Heart right ventricle (tissue), 16 donors: Measurements from ENCODE around the gene PPP2R5E. TPM values are rescaled to one million over a fixed set of nuclear protein-coding genes. Genes with fewer than 3 reads are reported as not detected.

ENCODE experiments used
- ATAC-seq, 8 donors: fragments of 200-7000 bp; cut with Tn5 transposase; one replicate each; pipeline ENCODE4 v1.9.1; 2020; ENCODE audit warnings: mild to moderate bottlenecking in 8 of 8, moderate library complexity in 8 of 8, moderate number of reproducible peaks in 1 of 8
- DNase-seq, 2 donors: peaks; one replicate each; pipeline ENCODE4 v3.0.0-alpha.2; 2020
- H3K27ac ChIP-seq, 10 donors: fragments of 200-600 bp; sonication (generic) in 2 of 10; one replicate each; pipeline versions ENCODE4 v1.5.0 to v1.8.0; 2020 to 2022; ENCODE audit warnings: mild to moderate bottlenecking in 3 of 10
- H3K27me3 ChIP-seq, 7 donors: fragments of 200-600 bp; one replicate each; pipeline ENCODE4 v1.8.0; 2021 to 2022; ENCODE audit warnings: mild to moderate bottlenecking in 2 of 7
- H3K36me3 ChIP-seq, 9 donors: fragments of 200-600 bp; sonication (generic) in 1 of 9; one replicate each; pipeline versions ENCODE4 v1.5.0 to v1.8.0; 2020 to 2022; ENCODE audit warnings: mild to moderate bottlenecking in 2 of 9
- H3K4me1 ChIP-seq, 9 donors: fragments of 200-600 bp; sonication (generic) in 1 of 9; one replicate each; pipeline versions ENCODE4 v1.5.0 to v1.8.0; 2020 to 2022; ENCODE audit warnings: mild to moderate bottlenecking in 4 of 9
- H3K4me3 ChIP-seq, 10 donors: fragments of 200-600 bp; sonication (generic) in 2 of 10; one replicate each; pipeline versions ENCODE4 v1.5.0 to v1.8.0; 2020 to 2022; ENCODE audit warnings: mild to moderate bottlenecking in 7 of 10, moderate library complexity in 2 of 10
- H3K9me3 ChIP-seq, 11 donors: fragments of 200-600 bp in 10 of 11; sonication (generic) in 2 of 11; one replicate each; pipeline versions ENCODE4 v1.5.0 to v1.8.0; 2013 to 2022; ENCODE audit warnings: mild to moderate bottlenecking in 2 of 11, control low read depth in 1 of 11, moderate library complexity in 1 of 11
- CTCF ChIP-seq, 9 donors: fragments of 200-600 bp; sonication (generic) in 2 of 9; IDR thresholded peaks; one replicate each; pipeline versions ENCODE4 v1.5.0 to v1.8.0; 2021 to 2022; ENCODE audit warnings: antibody characterized with exemption in 9 of 9, mild to moderate bottlenecking in 5 of 9, moderate library complexity in 1 of 9
- WGBS, 2 donors: extraction: QIAGEN DNeasy Blood & Tissue Kit; methylation state at CpG; one replicate each; pipeline ENCODE4 v1.1.7; 2013; ENCODE audit warnings: inconsistent platforms in 1 of 2; 5-methylcytosine and 5-hydroxymethylcytosine counted together
- intact Hi-C, 10 donors: fragments of 100-400 bp; cut with DNase I; formaldehyde crosslinking; loops; one replicate each; pipeline versions ENCODE4 v1.11.1 to v1.14.2; 2022
- polyA plus RNA-seq, 2 donors: library from polyadenylated mRNA; stranded (reverse); fragments of 200-250 nt; gene quantifications; one replicate each; pipeline ENCODE4 v1.2.3, GENCODE V29; 2013
- total RNA-seq, 10 donors: library from RNA; stranded (reverse); fragmentation: NEBNext Ultra II Directional in 3 of 10; extraction: Animal tissue kit (Norgen Biotek cat#: 25700) in 3 of 10; gene quantifications; one replicate each; pipeline versions ENCODE4 v1.2.1 to v1.2.4, GENCODE V29; 2021 to 2023
- donor health status: Arrhythmogenic right ventricular cardiomyopathy.
- donor health status: ischemic (EF 13 %, LVEDD 7.1; RV severe dilation, severe dysfunction).
- donor health status: healthy with polysubstance abuse.
- donor health status: DM: no; HTN: yes; CAD: no.
- donor health status: DM: no; HTN: no; CAD: no.
- donor health status: ischemic (EF 25% LVEDD 6.9; RV normal size, moderate dysfunction).
- donor health status: ischemic (EF 25% LVEDD 5.7; RV mildly dilated, moderate dysfunction).
- donor health status: healthy.
- donor health status: DM: yes; HTN: yes; CAD: no.
- donor health status: Ischemic cardiomyopathy.
- donor health status: ischemic (EF 35%, LVEDD 5.7; RV mildly dilated, moderate dysfunction).
- donor health status: nonischemic (EF 11% LVEDD 7.7; RV severe dilation, severe dysfunction).
- donor health status: DM: yes; HTN: yes; CAD: no.
- donor health status: PGD.
- donor health status: ischemic (EF 29% LVEDD 5.4; RV normal size, mild dysfunction).
- donor health status: nonischemic (EF 23%, LVEDD 6.1; RV moderate dilation, normal function).

Gene PPP2R5E
- total and polyA plus RNA-seq, 12 donors, result 6.1 to 44.4 (median 36.4) TPM

GRCh38 chr14:63468294-63468693 is 74.9 kb downstream of the PPP2R5E start:
- DNase-seq, result no peak
- H3K27me3 ChIP-seq, result no peaks in the 10 kb centered on the region
- H3K9me3 ChIP-seq, result no peaks in the 10 kb centered on the region
- intact Hi-C loops, result no loop called here
- TF ChIP-seq CTCF (IDR thresholded peaks at IDR 0.05), result no peak
- H3K36me3 ChIP-seq, result no peaks in the 10 kb centered on the region
- H3K27ac ChIP-seq, result no peak overlapping the region
- WGBS, 2 donors, result 58 to 68% methylated on average over 1 of the region's 1 CpG
- no peak for ATAC-seq
- peaks cover 0 to 53% (median 43%) of the 10 kb centered on the region in 9 donors for H3K4me1 ChIP-seq
- H3K4me3 ChIP-seq, result no peak overlapping the region

- intact Hi-C loops, result no loop called here
- DNase-seq (no peak), ATAC-seq (no peak)
- no peak overlapping the region for H3K4me3 ChIP-seq
- 57 to 70% methylated on average over 4 of the region's 4 CpGs for WGBS, 2 donors
- peak overlapping the region in 1 of 10 donors; percentile 27 for H3K27ac ChIP-seq
- TF ChIP-seq CTCF (IDR thresholded peaks at IDR 0.05), result no peak
- H3K4me1 ChIP-seq, result peaks cover 0 to 53% (median 40%) of the 10 kb centered on the region in 9 donors
- no peaks in the 10 kb centered on the region for H3K9me3 ChIP-seq
- H3K27me3 ChIP-seq, result no peaks in the 10 kb centered on the region
- H3K36me3 ChIP-seq, result no peaks in the 10 kb centered on the region
These were observed 75.6 kb downstream of the PPP2R5E start for GRCh38 chr14:63467440-63468072.

GRCh38 chr14:63465347-63465746 is 77.8 kb downstream of the PPP2R5E start:
- Histone ChIP-seq H3K4me1 (peaks cover 0 to 43% (median 20%) of the 10 kb centered on the region in 9 donors), H3K4me3 (no peak overlapping the region), H3K27ac (no peak overlapping the region), H3K9me3 (no peaks in the 10 kb centered on the region), H3K27me3 (no peaks in the 10 kb centered on the region), H3K36me3 (no peaks in the 10 kb centered on the region)
- ATAC-seq (peak in 1 of 8 donors; percentile 20), DNase-seq (peak in 1 of 2 donors; percentile 22)
- intact Hi-C loops, result no loop called here
- 80 to 88% methylated on average over 8 of the region's 8 CpGs for WGBS, 2 donors
- TF ChIP-seq CTCF (IDR thresholded peaks at IDR 0.05), result no peak

- intact Hi-C loops, result no loop called here
- no peak for TF ChIP-seq CTCF (IDR thresholded peaks at IDR 0.05)
- H3K4me3 ChIP-seq, result no peak overlapping the region
- no peak for DNase-seq
- peak in 1 of 8 donors; percentile 33 for ATAC-seq
- H3K4me1 ChIP-seq, result peaks cover 0 to 26% (median 12%) of the 10 kb centered on the region in 9 donors
- no peaks in the 10 kb centered on the region for H3K9me3 ChIP-seq
- H3K27me3 ChIP-seq, result no peaks in the 10 kb centered on the region
- WGBS, 2 donors, result 24 to 44% methylated on average over 4 of the region's 4 CpGs
- H3K27ac ChIP-seq, result no peak overlapping the region
- H3K36me3 ChIP-seq, result no peaks in the 10 kb centered on the region
These were observed 82.4 kb downstream of the PPP2R5E start for GRCh38 chr14:63460680-63461369.
